Osteocyte (in vitro differentiated cells): ENCODE data around the gene ASTN1. TPM values are rescaled to one million over a fixed set of nuclear protein-coding genes. Genes with fewer than 3 reads are reported as not detected.

Experiments
- DNase-seq: peaks from one replicate; pipeline ENCODE4 v3.0.0; 2021; ENCODE audit warnings: mixed read lengths; ENCODE audit not compliant: unreplicated experiment; ENCODE audit errors: extremely low spot score
- H3K27ac Mint-ChIP-seq: one replicate; pipeline ENCODE4 v1.8.0; 2021; ENCODE audit warnings: mild to moderate bottlenecking, mixed read lengths; ENCODE audit not compliant: unreplicated experiment
- H3K27me3 Mint-ChIP-seq: one replicate; pipeline ENCODE4 v1.8.0; 2021; ENCODE audit warnings: mixed read lengths; ENCODE audit not compliant: unreplicated experiment
- H3K36me3 Mint-ChIP-seq: one replicate; pipeline ENCODE4 v1.8.0; 2021; ENCODE audit warnings: mixed read lengths; ENCODE audit not compliant: unreplicated experiment
- H3K4me1 Mint-ChIP-seq: one replicate; pipeline ENCODE4 v1.8.0; 2021; ENCODE audit warnings: mixed read lengths; ENCODE audit not compliant: unreplicated experiment
- H3K4me3 Mint-ChIP-seq: one replicate; pipeline ENCODE4 v1.8.0; 2021; ENCODE audit warnings: mild to moderate bottlenecking, moderate library complexity, mixed read lengths; ENCODE audit not compliant: unreplicated experiment
- H3K9me3 Mint-ChIP-seq: one replicate; pipeline ENCODE4 v1.8.0; 2021; ENCODE audit warnings: mixed read lengths; ENCODE audit not compliant: unreplicated experiment
- total RNA-seq: library from RNA; stranded (reverse); gene quantifications from 2 replicates; pipeline ENCODE4 v1.2.1, GENCODE V29; 2021
- TF ChIP-seq, protein P1 (sequence below): fragments of 200-600 bp; sonication (generic); IDR thresholded peaks from 2 replicates; pipeline ENCODE4 v1.5.0; 2021; ENCODE audit warnings: antibody characterized with exemption, mild to moderate bottlenecking, moderate library complexity

ASTN1 gene
- total RNA-seq, 1 donor from 2014 or later, result not detected

DNA sequence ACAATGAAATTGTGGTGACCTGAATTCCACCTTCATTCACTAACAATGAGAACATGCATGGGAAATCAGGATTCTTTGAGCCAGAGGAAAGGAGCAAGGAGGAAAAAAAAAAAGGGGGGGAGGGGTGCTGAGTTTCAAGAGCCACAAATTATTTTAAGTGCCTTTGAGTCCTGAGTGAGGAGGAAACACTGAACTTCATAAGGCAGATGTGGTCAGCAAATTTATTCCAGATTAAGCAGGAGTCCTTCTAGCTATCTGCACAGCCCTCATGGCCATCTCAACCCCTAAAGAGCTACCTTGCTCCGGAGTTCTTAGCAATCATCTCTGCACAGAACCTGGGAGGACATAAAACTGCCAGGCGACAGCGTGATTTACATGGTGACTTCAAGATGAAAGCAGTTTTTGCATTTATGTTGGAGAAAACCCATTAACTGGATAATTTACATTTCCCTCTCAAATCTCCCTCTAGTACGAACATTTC is 21.7 kb downstream of the ASTN1 start:
- Mint-ChIP-seq H3K36me3 (no peaks in the 10 kb centered on the region), H3K4me3 (no peak overlapping the region), H3K27ac (no peak overlapping the region), H3K27me3 (no peaks in the 10 kb centered on the region), H3K9me3 (peaks cover 5% of the 10 kb centered on the region), H3K4me1 (no peaks in the 10 kb centered on the region)
- DNase-seq, result no peak
- TF ChIP-seq, protein P1, sequence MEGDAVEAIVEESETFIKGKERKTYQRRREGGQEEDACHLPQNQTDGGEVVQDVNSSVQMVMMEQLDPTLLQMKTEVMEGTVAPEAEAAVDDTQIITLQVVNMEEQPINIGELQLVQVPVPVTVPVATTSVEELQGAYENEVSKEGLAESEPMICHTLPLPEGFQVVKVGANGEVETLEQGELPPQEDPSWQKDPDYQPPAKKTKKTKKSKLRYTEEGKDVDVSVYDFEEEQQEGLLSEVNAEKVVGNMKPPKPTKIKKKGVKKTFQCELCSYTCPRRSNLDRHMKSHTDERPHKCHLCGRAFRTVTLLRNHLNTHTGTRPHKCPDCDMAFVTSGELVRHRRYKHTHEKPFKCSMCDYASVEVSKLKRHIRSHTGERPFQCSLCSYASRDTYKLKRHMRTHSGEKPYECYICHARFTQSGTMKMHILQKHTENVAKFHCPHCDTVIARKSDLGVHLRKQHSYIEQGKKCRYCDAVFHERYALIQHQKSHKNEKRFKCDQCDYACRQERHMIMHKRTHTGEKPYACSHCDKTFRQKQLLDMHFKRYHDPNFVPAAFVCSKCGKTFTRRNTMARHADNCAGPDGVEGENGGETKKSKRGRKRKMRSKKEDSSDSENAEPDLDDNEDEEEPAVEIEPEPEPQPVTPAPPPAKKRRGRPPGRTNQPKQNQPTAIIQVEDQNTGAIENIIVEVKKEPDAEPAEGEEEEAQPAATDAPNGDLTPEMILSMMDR, result no peak

- Mint-ChIP-seq H3K9me3 (peaks cover 5% of the 10 kb centered on the region), H3K4me1 (no peaks in the 10 kb centered on the region), H3K27me3 (no peaks in the 10 kb centered on the region), H3K27ac (no peak overlapping the region), H3K4me3 (no peak overlapping the region), H3K36me3 (no peaks in the 10 kb centered on the region)
- DNase-seq, result no peak
- TF ChIP-seq, protein P1, result no peak
These were observed 22.5 kb downstream of the ASTN1 start for GRCh38 chr1:177142010-177142409.

GRCh38 chr1:177138347-177138746 is 26.2 kb downstream of the ASTN1 start:
- H3K4me1 Mint-ChIP-seq, result no peaks in the 10 kb centered on the region
- no peaks in the 10 kb centered on the region for H3K27me3 Mint-ChIP-seq
- H3K9me3 Mint-ChIP-seq, result peaks cover 5% of the 10 kb centered on the region
- no peak for DNase-seq
- H3K4me3 Mint-ChIP-seq, result no peak overlapping the region
- no peak overlapping the region for H3K27ac Mint-ChIP-seq
- H3K36me3 Mint-ChIP-seq, result no peaks in the 10 kb centered on the region
- TF ChIP-seq, protein P1, result no peak

GRCh38 chr1:177137814-177138213 is 26.7 kb downstream of the ASTN1 start:
- no peak overlapping the region for H3K4me3 Mint-ChIP-seq
- H3K36me3 Mint-ChIP-seq, result no peaks in the 10 kb centered on the region
- H3K9me3 Mint-ChIP-seq, result peaks cover 5% of the 10 kb centered on the region
- no peak overlapping the region for H3K27ac Mint-ChIP-seq
- no peak for DNase-seq
- TF ChIP-seq, protein P1, result no peak
- no peaks in the 10 kb centered on the region for H3K27me3 Mint-ChIP-seq
- no peaks in the 10 kb centered on the region for H3K4me1 Mint-ChIP-seq

- no peaks in the 10 kb centered on the region for H3K36me3 Mint-ChIP-seq
- no peaks in the 10 kb centered on the region for H3K4me1 Mint-ChIP-seq
- TF ChIP-seq, protein P1, result no peak
- DNase-seq, result no peak
- no peak overlapping the region for H3K4me3 Mint-ChIP-seq
- no peak overlapping the region for H3K27ac Mint-ChIP-seq
- no peaks in the 10 kb centered on the region for H3K27me3 Mint-ChIP-seq
- no peaks in the 10 kb centered on the region for H3K9me3 Mint-ChIP-seq
These were observed 29.3 kb downstream of the ASTN1 start for GRCh38 chr1:177135250-177135649.
